Lung (tissue), 12 donors: ENCODE measurements around the gene POP5. TPM values are rescaled to one million over a fixed set of nuclear protein-coding genes. Genes with fewer than 3 reads are reported as not detected.

Source experiments
- ATAC-seq: fragments of 200-7000 bp; cut with Tn5 transposase; one replicate; pipeline ENCODE4 v1.9.1; 2020; ENCODE audit warnings: moderate number of reproducible peaks; ENCODE audit not compliant: insufficient read depth, low FRiP score
- DNase-seq, 3 donors: peaks; one replicate each; pipeline ENCODE4 v3.0.0-alpha.2; 2013 to 2017
- H3K27ac ChIP-seq, 2 donors: one replicate each; pipeline ENCODE4 v1.5.1; 2013; ENCODE audit warnings: mild to moderate bottlenecking in 2 of 2, moderate library complexity in 2 of 2, control low read depth in 1 of 2, inconsistent platforms in 1 of 2, low read depth in 1 of 2, low read length in 1 of 2
- H3K27me3 ChIP-seq, 3 donors: one replicate each; pipeline ENCODE4 v1.5.1; 2013; ENCODE audit warnings: low read length in 2 of 3; ENCODE audit not compliant: control insufficient read depth in 3 of 3, insufficient read depth in 3 of 3
- H3K36me3 ChIP-seq, 4 donors: one replicate each; pipeline ENCODE4 v1.5.1; 2013; ENCODE audit warnings: low read length in 4 of 4, mild to moderate bottlenecking in 1 of 4, moderate library complexity in 1 of 4; ENCODE audit not compliant: control insufficient read depth in 4 of 4, insufficient read depth in 4 of 4
- H3K4me1 ChIP-seq, 5 donors: one replicate each; pipeline ENCODE4 v1.5.1; 2013; ENCODE audit warnings: low read length in 5 of 5, mild to moderate bottlenecking in 2 of 5, moderate library complexity in 1 of 5; ENCODE audit not compliant: control insufficient read depth in 5 of 5, insufficient read depth in 5 of 5
- H3K4me3 ChIP-seq: one replicate; pipeline ENCODE4 v1.5.1; 2013; ENCODE audit warnings: mild to moderate bottlenecking, control low read depth, moderate library complexity
- H3K9ac ChIP-seq, 2 donors: one replicate each; pipeline ENCODE4 v1.5.1; 2013; ENCODE audit warnings: low read length in 2 of 2, control low read depth in 1 of 2; ENCODE audit not compliant: insufficient read depth in 1 of 2
- H3K9me3 ChIP-seq, 4 donors: one replicate each; pipeline ENCODE4 v1.5.1; 2013; ENCODE audit warnings: low read length in 3 of 4, mild to moderate bottlenecking in 1 of 4, moderate library complexity in 1 of 4; ENCODE audit not compliant: control insufficient read depth in 4 of 4, insufficient read depth in 3 of 4
- CTCF ChIP-seq: IDR thresholded peaks from 2 replicates; pipeline ENCODE4 v1.5.1; 2012; ENCODE audit warnings: mild to moderate bottlenecking; ENCODE audit errors: control extremely low read depth, extremely low read depth
- WGBS, 2 donors: extraction: QIAGEN DNeasy Blood & Tissue Kit; methylation state at CpG; one replicate each; pipeline ENCODE4 v1.1.7; 2013; 5-methylcytosine and 5-hydroxymethylcytosine counted together
- polyA plus RNA-seq, 2 donors: library from polyadenylated mRNA; stranded (reverse); fragments of 200-250 nt; gene quantifications; one replicate each; pipeline ENCODE4 v1.2.1, GENCODE V29; 2013
- total RNA-seq, 2 donors: library from RNA; depleted of rRNA in 1 of 2; stranded (reverse); fragments of >200 nt in 1 of 2; gene quantifications; one replicate each; pipeline ENCODE4 v1.2.1, GENCODE V29; 2014 to 2021
- donor health status: control.
- donor health status: control.
- donor health status: Bipolar disorder and iron deficiency.
- donor health status: healthy.
- donor health status: DM: yes; HTN: yes; CAD: no.

POP5 gene
- total and polyA plus RNA-seq, 4 donors = 22.1 to 62.1 (median 39.3) TPM

GRCh38 chr12:120557589-120557988 lies 23.6 kb downstream of the POP5 start:
- Histone ChIP-seq H3K27ac (no peak overlapping the region), H3K9me3 (no peaks in the 10 kb centered on the region), H3K9ac (no peak overlapping the region), H3K27me3 (no peaks in the 10 kb centered on the region), H3K36me3 (peaks cover 25 to 56% (median 29%) of the 10 kb centered on the region in 4 donors), H3K4me1 (peaks cover 0 to 3% (median 0%) of the 10 kb centered on the region in 5 donors), H3K4me3 (no peak overlapping the region)
- ATAC-seq (no peak), DNase-seq (no peak)
- TF ChIP-seq CTCF = no peak
- 96 to 98% methylated on average over 2 of the region's 2 CpGs for WGBS, 2 donors

GRCh38 chr12:120554678-120555077 lies 26.5 kb downstream of the POP5 start:
- Histone ChIP-seq H3K4me3 (no peak overlapping the region), H3K36me3 (peaks cover 16 to 30% (median 20%) of the 10 kb centered on the region in 4 donors), H3K27me3 (no peaks in the 10 kb centered on the region), H3K27ac (peak overlapping the region in 1 of 2 donors; percentile 61), H3K9ac (no peak overlapping the region), H3K4me1 (peaks cover 0 to 10% (median 4%) of the 10 kb centered on the region in 5 donors), H3K9me3 (no peaks in the 10 kb centered on the region)
- 92 to 96% methylated on average over 1 of the region's 1 CpG for WGBS, 2 donors
- no peak for DNase-seq
- no peak for ATAC-seq
- no peak for TF ChIP-seq CTCF

GRCh38 chr12:120546050-120546386 lies 35.2 kb downstream of the POP5 start:
- H3K4me3 ChIP-seq = no peak overlapping the region
- DNase-seq (no peak), ATAC-seq (no peak)
- no peak for TF ChIP-seq CTCF
- H3K27me3 ChIP-seq = no peaks in the 10 kb centered on the region
- no peaks in the 10 kb centered on the region for H3K9me3 ChIP-seq
- H3K4me1 ChIP-seq = peaks cover 0 to 23% (median 4%) of the 10 kb centered on the region in 5 donors
- H3K9ac ChIP-seq = peak overlapping the region in 1 of 2 donors; percentile 10
- H3K36me3 ChIP-seq = peaks cover 25 to 37% (median 28%) of the 10 kb centered on the region in 4 donors
- H3K27ac ChIP-seq = no peak overlapping the region
- WGBS, 2 donors = 66 to 83% methylated on average over 3 of the region's 3 CpGs

GRCh38 chr12:120544691-120545090 lies 36.5 kb downstream of the POP5 start:
- Histone ChIP-seq H3K4me1 (peaks cover 0 to 25% (median 7%) of the 10 kb centered on the region in 5 donors), H3K4me3 (no peak overlapping the region), H3K27me3 (no peaks in the 10 kb centered on the region), H3K9me3 (no peaks in the 10 kb centered on the region), H3K36me3 (peaks cover 22 to 42% (median 26%) of the 10 kb centered on the region in 4 donors), H3K9ac (no peak overlapping the region), H3K27ac (no peak overlapping the region)
- DNase-seq = no peak
- WGBS, 2 donors = 88% methylated on average over 3 of the region's 3 CpGs
- TF ChIP-seq CTCF = no peak
- ATAC-seq = no peak
